Motor neuron (in vitro differentiated cells): ENCODE results near the gene AEN. TPM values are rescaled to one million over a fixed set of nuclear protein-coding genes. Genes with fewer than 3 reads are reported as not detected.
A peak's percentile ranks its signal among the peaks of the same experiment; 100 is the strongest.
"Not testable (repeated sequence)": the region's sequence is repeated elsewhere in the genome, so short reads cannot be mapped to it uniquely, and the experiment has no call there.

Experiments used
- ATAC-seq, 8 experiments: fragments of 200-7000 bp; cut with Tn5 transposase; replicated peaks in 6 of 8; 2 replicates each; pipeline ENCODE4 v1.8.0; 2021; ENCODE audit warnings: mild to moderate bottlenecking in 8 of 8, moderate library complexity in 8 of 8
- H3K27ac ChIP-seq, 2 donors: fragments of 250-450 bp; sonication (Bioruptor Pico); 2 replicates each; pipeline ENCODE4 v1.9.0; 2021; ENCODE audit warnings: antibody characterized with exemption in 2 of 2, mild to moderate bottlenecking in 2 of 2, moderate library complexity in 1 of 2
- H3K4me1 ChIP-seq, 2 donors: fragments of 250-450 bp; sonication (Bioruptor Pico); replicated peaks in 1 of 2; 2 replicates each; pipeline ENCODE4 v1.6.1; 2021; ENCODE audit warnings: antibody characterized with exemption in 2 of 2, mild to moderate bottlenecking in 2 of 2, moderate library complexity in 1 of 2
- H3K4me3 ChIP-seq, 5 donors: fragments of 250-450 bp; sonication (Bioruptor Pico); 2 replicates each; pipeline ENCODE4 v1.9.0; 2021; ENCODE audit warnings: antibody characterized with exemption in 5 of 5, mild to moderate bottlenecking in 5 of 5, moderate library complexity in 4 of 5
- WGBS, 10 experiments: fragments of 450-650 bp; shearing (Covaris generic); methylation state at CpG; one replicate each; pipeline ENCODE4 v1.0.0; 2022; 5-methylcytosine and 5-hydroxymethylcytosine counted together
- in situ Hi-C, 9 experiments: fragments of 400-800 bp; cut with MboI; loops; one replicate each; pipeline ENCODE4 v1.15.0; 2021; ENCODE audit warnings: low sequenced_read_pairs in 9 of 9, low pct_unique_long_range_greater_than_20kb in 2 of 9; ENCODE audit not compliant: unreplicated experiment in 9 of 9
- total RNA-seq, 8 experiments: library from RNA; unstranded; fragments of 300-600 nt; gene quantifications; 2 replicates each; pipeline versions ENCODE4 v1.2.3 to v1.2.4, GENCODE V29; 2022

Gene AEN
- total RNA-seq, 8 experiments from 2014 or later: 15.0 to 65.1 (median 43.1) TPM

DNA sequence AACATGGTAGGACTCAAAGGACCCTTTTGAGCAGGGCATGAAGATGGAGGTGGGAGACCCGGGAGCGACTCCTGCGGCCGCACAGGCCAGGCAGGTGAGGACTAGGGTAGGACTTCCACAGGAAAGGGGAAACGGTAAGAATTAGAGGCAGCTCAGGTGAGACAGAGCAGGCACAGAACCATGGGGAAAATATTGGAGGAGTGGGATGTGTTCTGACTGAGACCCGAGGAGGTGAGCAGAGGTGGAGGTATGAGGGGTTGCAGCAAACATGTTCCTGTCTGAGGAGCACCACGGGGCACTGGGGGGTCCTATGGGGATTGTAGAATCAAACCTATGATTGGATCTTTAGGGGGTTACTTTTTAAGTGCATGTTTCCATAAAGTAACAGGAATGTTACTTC is 16.3 kb downstream of the AEN start:
- no peak for ATAC-seq
- 43 to 100% (median 73%) methylated on average over 2 to 5 of the region's 7 CpGs; no CpG with 5 or more reads in 4 of the 10 experiments for WGBS, 10 experiments
- H3K4me3 ChIP-seq: no peak overlapping the region
- in situ Hi-C loops: no loop called here
- H3K27ac ChIP-seq: no peak overlapping the region
- peaks cover 12 to 13% of the 10 kb centered on the region in 2 donors for H3K4me1 ChIP-seq

DNA sequence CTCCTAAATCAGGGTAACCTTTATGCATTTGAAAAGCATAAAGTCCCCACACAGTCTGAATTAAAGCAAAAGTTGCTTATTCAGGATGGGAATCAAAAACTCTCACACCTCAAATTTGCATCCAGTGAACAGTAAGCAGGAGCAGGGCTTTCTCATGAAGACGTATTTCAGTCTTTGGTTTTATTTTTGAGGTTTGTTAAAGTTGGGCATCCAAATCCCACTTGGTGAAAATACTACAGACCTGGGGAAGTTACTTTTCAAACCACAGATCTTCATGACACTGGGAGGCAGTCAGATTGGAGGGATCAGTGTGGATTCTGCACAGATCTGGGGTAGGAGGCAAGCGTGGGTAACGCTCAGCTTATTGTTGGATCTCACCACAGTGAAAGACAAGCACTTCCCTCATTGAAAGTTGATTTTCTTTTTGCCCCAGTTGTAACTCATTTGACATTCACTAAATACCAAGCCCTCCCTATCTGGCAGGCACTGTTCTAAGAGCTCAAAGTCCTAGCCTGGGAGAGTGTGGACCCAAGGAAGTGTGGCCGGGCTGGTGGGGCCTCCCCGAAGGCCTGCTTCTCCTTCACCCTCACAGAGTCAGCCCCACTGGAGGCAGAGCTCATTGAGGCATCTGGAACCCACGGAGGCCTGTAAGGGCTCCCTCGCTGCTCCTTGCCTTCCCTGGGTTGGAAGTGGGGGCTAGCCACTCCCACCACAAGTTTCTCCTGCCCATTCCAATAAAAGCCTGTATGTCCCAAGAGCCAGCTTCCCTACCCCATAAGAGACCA is 16.9 kb downstream of the AEN start:
- 27 to 92% (median 78%) methylated on average over 1 to 5 of the region's 7 CpGs; no CpG with 5 or more reads in 4 of the 10 experiments for WGBS, 10 experiments
- H3K4me3 ChIP-seq: no peak overlapping the region
- H3K27ac ChIP-seq: peak overlapping the region; percentile 20 to 23
- in situ Hi-C loops: no loop called here
- ATAC-seq: peak in 4 of 8 experiments; percentile 2 to 28 (median 28)
- peaks cover 12 to 13% of the 10 kb centered on the region in 2 donors for H3K4me1 ChIP-seq

DNA sequence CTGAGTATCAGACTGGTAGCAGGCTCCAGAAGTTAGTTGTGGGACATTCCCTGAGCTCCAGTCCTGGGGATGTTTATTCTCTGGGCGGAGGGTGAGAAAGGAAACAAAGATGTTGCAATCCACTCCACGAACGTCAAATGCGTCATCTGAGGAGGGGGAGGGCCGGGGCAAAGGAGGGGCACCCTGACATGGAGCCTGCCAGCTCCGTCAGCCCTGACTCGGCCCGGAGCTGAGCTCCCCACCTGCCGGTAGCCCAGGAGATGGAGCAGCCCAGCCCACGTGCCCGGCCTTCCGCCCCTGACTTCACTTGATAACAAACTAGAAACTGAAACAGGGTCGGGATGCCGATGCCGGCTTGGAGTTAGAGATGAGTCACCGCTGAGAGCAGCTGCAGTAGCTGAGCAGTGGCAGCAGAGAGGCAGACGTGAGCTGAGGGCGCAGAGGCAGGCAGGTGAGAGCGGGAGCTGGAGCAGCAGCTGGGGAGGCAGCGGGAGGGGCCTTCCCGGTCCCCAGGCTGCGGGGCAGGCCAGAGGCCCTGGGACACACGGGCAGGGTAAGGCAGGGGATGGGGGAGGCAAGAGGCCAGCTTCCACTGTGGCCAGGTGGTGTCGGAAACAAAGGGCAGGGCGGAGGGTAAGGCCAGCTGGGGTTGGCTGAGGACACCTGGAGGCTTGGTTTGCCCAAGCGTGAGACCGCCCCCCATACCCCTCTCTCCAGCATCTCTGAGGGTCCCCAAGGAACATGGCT is 17.7 kb downstream of the AEN start, which contains the start of gene ISG20:
Gene ISG20, plus strand, starts transcription at position 391 of the 747 bp plus-strand sequence. Its CDS starts 351 bp downstream, at position 742.
- peak; percentile 84 to 98 (median 98) for ATAC-seq
- Histone ChIP-seq H3K27ac (peak within 1 kb of the TSS; percentile 23 to 34), H3K4me1 (peaks cover 12 to 13% of the 10 kb centered on the region in 2 donors), H3K4me3 (no peak within 1 kb of the TSS)
- in situ Hi-C loops: no loop called here
- 0 to 76% (median 9%) methylated on average over 1 to 7 of the region's 27 CpGs; no CpG with 5 or more reads in 5 of the 10 experiments for WGBS, 10 experiments

DNA sequence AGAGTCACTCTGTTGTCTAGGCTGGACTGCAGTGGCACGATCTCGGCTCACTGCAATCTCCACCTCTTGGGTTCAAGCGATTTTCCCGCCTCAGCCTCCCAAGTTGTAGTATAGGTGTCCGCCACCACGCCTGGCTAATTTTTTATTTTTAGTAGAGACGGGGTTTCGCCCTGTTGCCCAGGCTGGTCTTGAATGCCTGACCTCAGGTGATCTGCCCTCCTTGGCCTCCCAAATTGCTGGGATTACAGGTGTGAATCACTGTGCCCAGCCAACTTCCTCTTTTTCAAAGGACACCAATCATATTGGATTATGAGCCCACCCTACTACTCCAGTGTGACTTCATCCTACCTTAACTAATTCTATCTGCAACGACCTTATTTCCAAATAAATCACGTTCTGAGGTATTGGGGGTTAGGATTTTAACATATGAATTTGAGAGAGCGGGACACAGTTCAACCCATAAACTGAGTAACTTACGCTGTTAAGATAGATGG is 20.9 kb downstream of the AEN start:
- ATAC-seq: no peak
- in situ Hi-C loops: no loop called here
- Histone ChIP-seq H3K4me3 (no peak overlapping the region), H3K4me1 (peaks cover 12 to 13% of the 10 kb centered on the region in 2 donors), H3K27ac (no peak overlapping the region)
- 72 to 100% (median 90%) methylated on average over 1 to 7 of the region's 12 CpGs for WGBS, 10 experiments

DNA sequence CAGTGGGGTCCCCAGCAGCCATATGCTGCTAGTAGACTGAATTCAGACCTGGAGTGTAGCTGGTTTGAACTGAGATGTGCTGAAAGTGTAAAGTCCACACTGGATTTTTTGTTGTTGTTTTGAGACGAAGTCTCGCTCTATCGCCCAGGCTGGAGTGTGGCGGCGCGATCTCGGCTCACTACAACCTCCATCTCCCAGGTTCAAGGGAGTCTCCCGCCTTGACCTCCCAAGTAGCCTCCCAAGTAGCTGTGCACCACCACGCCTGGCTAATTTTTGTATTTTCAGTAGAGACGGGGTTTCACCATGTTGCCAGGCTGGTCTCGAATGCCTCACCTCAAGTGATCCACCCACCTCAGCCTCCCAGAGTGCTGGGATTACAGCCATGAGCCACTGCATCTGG is 21.4 kb downstream of the AEN start:
- ATAC-seq, H3K4me3 ChIP-seq, H3K27ac ChIP-seq, in situ Hi-C loops: not testable (repeated sequence)
- peaks cover 12 to 14% of the 10 kb centered on the region in 2 donors for H3K4me1 ChIP-seq
- 80 to 100% (median 97%) methylated on average over 2 to 10 of the region's 11 CpGs; no CpG with 5 or more reads in 7 of the 10 experiments for WGBS, 10 experiments

DNA sequence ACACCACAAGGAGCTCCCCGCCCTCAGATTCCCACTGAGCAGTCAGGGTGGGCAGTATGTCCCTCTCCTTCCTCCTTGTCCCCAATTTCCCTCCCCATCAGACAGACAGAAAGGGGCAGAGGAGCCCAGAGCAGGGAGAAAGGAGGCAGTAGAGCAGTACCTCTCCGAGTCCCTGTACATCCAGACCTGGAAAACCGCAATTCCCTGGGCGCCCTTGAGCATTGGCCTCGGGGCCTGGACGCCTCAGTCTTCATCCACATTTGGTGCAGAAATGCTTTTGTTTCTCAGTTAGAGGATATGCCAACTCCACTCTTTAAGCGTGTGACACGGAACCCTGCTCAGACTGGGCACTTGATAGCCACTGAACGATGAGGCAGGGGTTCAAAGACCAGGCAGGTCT is 23.6 kb downstream of the AEN start:
- Histone ChIP-seq H3K4me3 (no peak overlapping the region), H3K27ac (no peak overlapping the region), H3K4me1 (peaks cover 0 to 13% of the 10 kb centered on the region in 2 donors)
- ATAC-seq: no peak
- in situ Hi-C loops: no loop called here
- WGBS, 10 experiments: 67 to 96% (median 84%) methylated on average over 1 to 9 of the region's 9 CpGs; no CpG with 5 or more reads in 2 of the 10 experiments

DNA sequence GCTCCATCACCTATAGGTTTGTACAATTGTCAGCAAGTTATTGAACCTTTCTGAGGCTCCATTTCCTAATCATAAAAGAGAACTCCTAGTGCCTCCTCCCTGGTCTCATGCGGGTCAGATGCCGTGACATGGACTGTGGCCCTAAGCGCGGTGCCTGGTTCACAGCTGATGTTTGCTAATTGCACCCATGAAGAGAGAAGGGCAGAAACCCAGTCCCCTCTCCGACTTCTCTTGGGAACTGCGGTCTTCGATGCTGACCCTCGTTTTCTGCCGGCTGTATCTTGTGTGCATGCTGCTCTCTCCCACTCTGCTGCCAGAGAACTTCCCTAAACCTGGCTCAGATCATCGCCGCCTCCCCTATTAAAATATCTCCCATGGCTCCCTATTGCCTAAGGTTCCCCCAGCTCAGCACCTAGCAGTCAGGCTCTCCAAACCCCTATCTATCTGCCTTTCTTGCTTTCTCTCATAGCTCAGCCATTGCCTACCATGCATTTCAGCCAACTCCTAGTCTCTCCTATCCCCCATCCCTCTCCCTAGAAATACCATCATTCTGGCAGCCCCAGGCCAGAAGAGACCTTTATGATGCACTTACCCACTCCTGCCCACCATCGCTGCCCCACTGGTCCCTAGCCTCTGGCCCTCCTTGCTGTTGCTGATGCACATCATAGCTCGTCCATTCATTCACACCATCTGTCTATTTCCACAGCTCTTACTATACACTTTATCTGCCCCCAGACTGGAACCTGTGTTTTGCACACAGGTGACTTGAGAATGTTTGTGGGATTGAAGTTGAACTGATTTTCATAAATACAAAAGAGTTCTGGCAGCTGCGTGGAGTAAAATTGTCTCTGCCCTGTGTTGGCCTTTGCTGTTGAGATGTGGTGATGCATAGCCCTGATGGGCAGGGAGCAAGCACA is 24.3 kb downstream of the AEN start:
- ATAC-seq: no peak
- in situ Hi-C loops: no loop called here
- 40 to 100% (median 89%) methylated on average over 1 to 11 of the region's 14 CpGs; no CpG with 5 or more reads in 3 of the 10 experiments for WGBS, 10 experiments
- H3K4me3 ChIP-seq: no peak overlapping the region
- H3K27ac ChIP-seq: no peak overlapping the region
- peaks cover 0 to 13% of the 10 kb centered on the region in 2 donors for H3K4me1 ChIP-seq

DNA sequence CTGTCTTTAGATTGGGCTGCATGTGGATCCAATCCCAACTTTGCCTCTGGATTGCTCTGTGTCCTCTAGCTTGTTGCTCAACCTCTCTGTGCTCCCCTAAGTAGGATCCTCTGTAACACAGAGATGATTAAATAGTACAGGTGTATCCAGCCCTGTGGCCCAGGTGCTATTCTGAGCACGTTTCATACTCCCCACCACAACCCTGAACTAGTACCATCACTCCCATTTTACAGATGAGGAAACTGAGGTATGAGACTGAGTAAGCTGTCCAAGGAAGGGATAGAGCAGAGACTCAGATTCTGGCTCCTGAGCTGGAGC is 24.9 kb downstream of the AEN start:
- 0 to 100% (median 83%) methylated on average over 1 of the region's 1 CpG; no CpG with 5 or more reads in 5 of the 10 experiments for WGBS, 10 experiments
- in situ Hi-C loops: no loop called here
- Histone ChIP-seq H3K4me1 (peaks cover 0 to 13% of the 10 kb centered on the region in 2 donors), H3K4me3 (no peak overlapping the region), H3K27ac (no peak overlapping the region)
- ATAC-seq: no peak

DNA sequence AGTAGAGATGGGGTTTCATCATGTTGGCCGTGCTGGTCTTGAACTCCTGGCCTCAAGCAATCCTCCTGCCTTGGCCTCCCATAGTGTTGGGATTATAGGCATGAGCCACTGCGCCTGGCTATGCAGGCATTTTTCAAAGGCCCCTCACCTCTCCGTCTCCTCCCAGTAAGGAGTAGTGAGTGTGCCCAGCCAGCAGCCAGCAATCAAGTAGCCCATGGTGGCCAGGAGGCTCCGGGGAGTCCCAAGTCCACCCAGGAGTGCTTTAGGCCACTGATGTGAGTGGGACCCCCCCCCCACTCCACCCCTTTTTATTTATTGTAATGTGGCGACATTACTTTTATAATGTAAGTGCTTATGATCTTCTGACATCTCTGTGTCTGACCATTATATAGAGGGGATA is 25.8 kb downstream of the AEN start:
- Histone ChIP-seq H3K27ac (no peak overlapping the region), H3K4me3 (no peak overlapping the region), H3K4me1 (peaks cover 0 to 13% of the 10 kb centered on the region in 2 donors)
- ATAC-seq: no peak
- WGBS, 10 experiments: 40 to 100% methylated on average over 1 of the region's 5 CpGs; no CpG with 5 or more reads in 8 of the 10 experiments
- in situ Hi-C loops: no loop called here

DNA sequence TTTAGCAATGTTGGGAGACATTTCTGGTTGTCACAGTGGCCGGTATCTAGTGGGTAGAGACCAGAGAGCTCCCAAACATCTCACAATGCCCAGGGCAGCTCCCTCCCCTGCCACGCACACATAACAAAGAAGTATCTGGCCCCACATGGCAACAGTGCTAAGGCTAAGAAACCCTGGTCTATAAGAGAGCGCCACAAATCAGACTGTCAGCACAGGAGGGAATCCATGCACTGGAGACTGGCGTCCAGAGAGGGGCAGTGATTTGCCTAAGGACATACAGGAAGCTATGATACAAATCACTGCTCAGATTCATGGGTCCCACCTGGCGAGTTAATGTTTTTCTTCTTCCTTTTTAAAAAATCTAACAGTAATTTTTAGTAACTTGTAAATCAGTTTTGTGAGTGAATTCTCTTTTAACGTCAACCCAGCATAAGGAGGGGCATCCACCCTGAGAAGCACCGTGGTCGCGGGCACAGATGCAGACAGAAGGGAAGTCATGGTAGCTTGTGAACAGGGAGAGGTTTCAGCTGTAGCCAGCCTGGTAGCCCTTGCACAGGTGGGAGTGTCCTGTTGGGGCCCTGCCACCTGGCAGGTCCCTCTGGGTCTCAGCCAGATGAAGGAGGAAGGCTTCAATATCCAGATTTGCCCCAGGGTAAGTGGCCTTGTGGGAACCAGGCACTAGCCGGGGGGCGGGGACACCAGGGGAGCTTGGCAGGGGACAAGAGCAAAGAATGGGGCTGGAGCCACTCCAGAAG is 26.4 kb downstream of the AEN start:
- Histone ChIP-seq H3K27ac (no peak overlapping the region), H3K4me3 (no peak overlapping the region), H3K4me1 (peaks cover 0 to 13% of the 10 kb centered on the region in 2 donors)
- 20 to 100% (median 86%) methylated on average over 1 to 7 of the region's 11 CpGs; no CpG with 5 or more reads in 1 of the 10 experiments for WGBS, 10 experiments
- peak in 3 of 8 experiments; percentile 20 to 46 (median 46) for ATAC-seq
- in situ Hi-C loops: no loop called here

DNA sequence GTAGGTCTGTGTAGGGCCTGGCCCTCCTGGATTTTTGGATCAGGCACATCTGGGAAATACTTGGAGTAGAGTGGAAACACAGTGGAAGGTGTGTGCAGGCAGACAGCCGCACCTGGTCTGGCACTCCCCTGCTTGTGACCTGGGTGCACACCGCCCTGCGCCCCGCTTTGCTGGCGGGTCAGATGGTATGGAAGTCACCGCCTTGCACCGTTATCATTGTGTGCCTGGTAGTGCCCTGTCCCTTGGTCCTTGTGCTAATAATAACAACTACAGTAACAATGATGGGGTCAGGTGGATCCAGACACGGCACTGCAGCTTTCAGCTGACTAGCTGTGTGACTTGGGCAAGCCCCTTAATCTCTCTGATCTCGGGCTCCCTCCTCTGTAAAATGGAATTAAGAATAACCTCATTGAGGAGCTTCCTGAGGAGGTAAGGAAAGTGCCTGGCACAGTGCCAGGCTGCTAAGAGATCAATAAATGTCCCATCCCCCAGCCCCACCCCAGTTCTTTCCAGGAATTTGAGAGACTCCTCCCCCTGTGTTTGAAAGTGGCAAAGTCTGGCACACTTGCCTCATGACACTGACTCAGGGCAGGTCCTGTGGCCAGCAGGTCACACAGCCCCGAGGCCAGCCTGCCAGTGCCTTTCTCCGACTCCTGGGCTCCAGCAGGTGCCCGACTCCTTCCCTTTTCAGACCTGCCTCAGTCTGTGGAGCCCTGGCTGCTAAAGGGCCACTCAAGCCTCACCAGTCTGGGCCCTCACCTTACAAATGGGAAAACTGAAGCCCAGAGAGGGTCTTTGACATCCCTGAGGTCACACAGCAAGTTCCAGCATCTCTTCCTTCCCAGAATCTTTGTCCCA is 27.4 kb downstream of the AEN start:
- Histone ChIP-seq H3K4me3 (no peak overlapping the region), H3K27ac (no peak overlapping the region), H3K4me1 (peaks cover 6 to 13% of the 10 kb centered on the region in 2 donors)
- ATAC-seq: peak in 4 of 8 experiments; percentile 18 to 49 (median 18)
- WGBS, 10 experiments: 40 to 100% (median 60%) methylated on average over 1 to 6 of the region's 12 CpGs; no CpG with 5 or more reads in 7 of the 10 experiments
- in situ Hi-C loops: no loop called here
